Jurkat, Clone E6-1 (cell line): ENCODE measurements around the gene EPB41L4B.
"Not testable (repeated sequence)": the region's sequence is repeated elsewhere in the genome, so short reads cannot be mapped to it uniquely, and the experiment has no call there.

Experiments
- DNase-seq: peaks from one replicate; pipeline ENCODE4 v3.0.0-alpha.2; 2011; ENCODE audit warnings: low read depth, low spot score
- H3K4me3 ChIP-seq: 2 replicates; pipeline ENCODE4 v1.5.1; 2011; ENCODE audit warnings: mild to moderate bottlenecking, low read length, control low read depth, moderate library complexity

EPB41L4B gene

DNA sequence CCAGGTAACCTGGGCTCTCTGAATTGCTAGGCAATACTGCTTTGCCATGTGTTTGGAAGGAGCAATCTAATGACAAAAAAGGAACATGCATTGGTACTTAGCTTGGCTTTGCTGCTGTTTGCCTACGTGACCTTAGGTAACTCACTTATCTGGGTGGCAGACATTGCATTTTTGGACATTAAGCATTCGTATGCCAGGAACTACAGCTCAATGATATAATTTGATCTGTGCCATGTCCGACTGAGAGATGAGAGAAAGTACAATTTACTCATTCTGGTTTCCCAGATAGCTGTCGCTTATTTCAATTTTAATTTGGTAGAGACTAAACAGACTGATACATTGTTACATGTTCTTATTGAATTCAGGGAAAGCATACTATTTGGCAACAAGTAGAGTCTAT lies 90.6 kb downstream of the EPB41L4B start:
- no peak overlapping the region for H3K4me3 ChIP-seq
- DNase-seq = no peak

DNA sequence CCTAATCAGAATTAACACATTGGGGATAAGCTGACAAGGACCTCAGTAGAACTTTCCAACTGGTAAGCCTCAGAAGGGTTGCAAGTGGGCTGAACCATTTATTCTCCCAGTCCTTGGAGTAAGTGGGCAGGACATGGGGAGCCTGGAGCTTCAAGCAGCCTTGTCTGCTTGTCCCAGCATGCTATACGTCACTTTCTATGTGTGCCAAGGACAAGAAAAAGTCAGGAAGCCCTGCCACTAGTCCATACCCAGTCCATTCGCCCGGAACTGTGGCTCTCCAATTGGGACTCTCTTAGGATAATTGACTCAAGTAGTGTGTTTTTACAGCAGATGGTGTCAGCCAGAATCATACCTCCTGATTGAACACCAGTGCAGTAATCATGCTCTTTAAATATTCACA lies 91.2 kb downstream of the EPB41L4B start:
- H3K4me3 ChIP-seq = no peak overlapping the region
- DNase-seq = no peak

GRCh38 chr9:109228093-109228642 lies 92.7 kb downstream of the EPB41L4B start:
- no peak overlapping the region for H3K4me3 ChIP-seq
- no peak for DNase-seq

GRCh38 chr9:109225629-109226028 lies 95.2 kb downstream of the EPB41L4B start:
- no peak for DNase-seq

GRCh38 chr9:109224751-109225150 lies 96.1 kb downstream of the EPB41L4B start:
- H3K4me3 ChIP-seq = no peak overlapping the region
- no peak for DNase-seq

More at GRCh38 chr9:109225629-109226028, 95.2 kb downstream of the EPB41L4B start:
- H3K4me3 ChIP-seq = no peak overlapping the region

GRCh38 chr9:109218242-109218641 lies 102.6 kb downstream of the EPB41L4B start:
- H3K4me3 ChIP-seq = not testable (repeated sequence)

GRCh38 chr9:109214414-109214813 lies 106.4 kb downstream of the EPB41L4B start:
- no peak for DNase-seq
- no peak overlapping the region for H3K4me3 ChIP-seq

More at GRCh38 chr9:109218242-109218641, 102.6 kb downstream of the EPB41L4B start:
- not testable (repeated sequence) for DNase-seq

GRCh38 chr9:109213285-109214121 lies 107.4 kb downstream of the EPB41L4B start:
- no peak for DNase-seq
- H3K4me3 ChIP-seq = no peak overlapping the region

GRCh38 chr9:109212768-109213167 lies 108.1 kb downstream of the EPB41L4B start:
- no peak for DNase-seq
- H3K4me3 ChIP-seq = no peak overlapping the region

DNA sequence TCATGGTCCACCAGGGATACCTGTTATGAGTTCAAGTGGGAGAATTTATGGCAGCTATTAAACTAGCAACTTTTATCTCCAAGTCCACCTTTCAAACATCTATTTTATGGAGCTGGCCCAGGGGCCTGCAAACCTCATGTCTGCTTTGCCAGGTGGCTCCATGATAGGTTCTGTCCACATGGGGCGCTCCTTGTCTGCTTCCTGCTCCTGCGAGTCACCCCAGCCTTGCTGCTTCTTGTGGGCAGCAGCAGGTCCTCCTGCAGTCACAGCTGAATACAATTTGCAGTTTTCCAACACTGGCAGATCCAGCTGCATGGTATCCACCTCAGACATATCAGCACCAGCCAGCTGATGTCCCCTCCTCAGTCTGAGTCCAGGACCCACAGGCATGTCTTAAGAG lies 114.2 kb downstream of the EPB41L4B start:
- H3K4me3 ChIP-seq = no peak overlapping the region
- DNase-seq = peak; percentile 34

- no peak overlapping the region for H3K4me3 ChIP-seq
- DNase-seq = no peak
These were observed 115.3 kb downstream of the EPB41L4B start for GRCh38 chr9:109205526-109205925.

DNA sequence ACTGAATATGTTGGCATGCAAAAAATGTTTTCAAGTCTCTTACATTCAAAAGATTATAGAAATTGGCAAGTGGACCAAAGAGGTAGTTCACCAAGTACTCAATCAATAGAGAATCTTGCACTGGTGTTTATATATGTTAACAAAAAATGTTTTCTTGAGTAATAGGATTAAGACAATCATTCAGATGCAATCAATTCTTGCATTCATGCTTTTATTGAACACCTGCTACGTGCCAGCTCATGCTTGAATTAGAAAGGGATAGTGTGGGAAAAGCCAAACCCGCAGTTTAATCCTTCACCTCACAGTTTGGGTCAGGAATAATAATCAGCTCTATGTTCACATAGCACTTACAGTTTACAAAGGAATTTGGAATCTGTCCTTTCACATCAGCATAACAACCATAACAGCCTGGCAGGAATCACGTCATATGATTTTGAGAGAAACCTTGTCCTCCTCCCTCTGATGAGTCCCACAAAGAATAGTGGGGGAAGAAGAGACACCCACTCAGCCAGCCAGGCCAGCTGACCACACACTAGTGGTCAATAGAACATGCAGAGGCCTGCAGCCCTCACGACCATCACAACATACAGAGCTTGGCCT lies 117.0 kb downstream of the EPB41L4B start:
- H3K4me3 ChIP-seq = no peak overlapping the region
- DNase-seq = no peak

GRCh38 chr9:109199676-109200075 lies 121.2 kb downstream of the EPB41L4B start:
- H3K4me3 ChIP-seq = no peak overlapping the region
- no peak for DNase-seq

GRCh38 chr9:109198736-109199382 lies 122.0 kb downstream of the EPB41L4B start:
- DNase-seq = no peak
- H3K4me3 ChIP-seq = no peak overlapping the region

DNA sequence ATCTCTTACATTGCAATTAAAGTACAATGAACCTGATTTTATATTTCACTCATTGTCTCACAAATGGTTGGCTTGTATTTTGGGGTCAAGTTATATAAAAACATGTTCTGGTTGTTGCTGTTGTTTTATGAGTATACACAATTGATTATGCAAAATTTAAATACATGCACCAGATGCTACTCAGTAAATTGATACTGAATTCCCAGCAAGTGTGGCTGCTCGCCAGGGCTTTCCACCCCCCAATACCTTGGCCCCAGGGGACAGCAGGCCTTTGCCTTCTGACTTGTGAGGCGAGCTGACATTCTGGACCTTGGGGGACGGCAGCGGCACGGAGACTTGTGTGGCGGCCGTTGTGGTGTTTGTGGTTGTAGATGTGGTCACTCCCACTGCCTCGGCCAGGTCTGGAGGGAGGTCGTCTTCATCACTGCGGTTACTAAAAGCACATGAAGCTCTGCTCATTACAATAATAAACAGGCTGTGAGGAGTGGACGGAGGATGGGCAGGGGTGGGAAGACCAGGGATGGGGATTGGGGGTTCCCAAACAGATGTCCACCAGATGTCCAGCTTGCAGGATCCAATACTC lies 126.8 kb downstream of the EPB41L4B start:
- H3K4me3 ChIP-seq = no peak overlapping the region
- no peak for DNase-seq

- no peak for DNase-seq
- no peak overlapping the region for H3K4me3 ChIP-seq
These were observed 128.0 kb downstream of the EPB41L4B start for GRCh38 chr9:109192732-109193361.

- no peak overlapping the region for H3K4me3 ChIP-seq
- DNase-seq = no peak
These were observed 129.1 kb downstream of the EPB41L4B start for GRCh38 chr9:109191746-109192145.

GRCh38 chr9:109190151-109190550 lies 130.7 kb downstream of the EPB41L4B start:
- DNase-seq = no peak
- no peak overlapping the region for H3K4me3 ChIP-seq

DNA sequence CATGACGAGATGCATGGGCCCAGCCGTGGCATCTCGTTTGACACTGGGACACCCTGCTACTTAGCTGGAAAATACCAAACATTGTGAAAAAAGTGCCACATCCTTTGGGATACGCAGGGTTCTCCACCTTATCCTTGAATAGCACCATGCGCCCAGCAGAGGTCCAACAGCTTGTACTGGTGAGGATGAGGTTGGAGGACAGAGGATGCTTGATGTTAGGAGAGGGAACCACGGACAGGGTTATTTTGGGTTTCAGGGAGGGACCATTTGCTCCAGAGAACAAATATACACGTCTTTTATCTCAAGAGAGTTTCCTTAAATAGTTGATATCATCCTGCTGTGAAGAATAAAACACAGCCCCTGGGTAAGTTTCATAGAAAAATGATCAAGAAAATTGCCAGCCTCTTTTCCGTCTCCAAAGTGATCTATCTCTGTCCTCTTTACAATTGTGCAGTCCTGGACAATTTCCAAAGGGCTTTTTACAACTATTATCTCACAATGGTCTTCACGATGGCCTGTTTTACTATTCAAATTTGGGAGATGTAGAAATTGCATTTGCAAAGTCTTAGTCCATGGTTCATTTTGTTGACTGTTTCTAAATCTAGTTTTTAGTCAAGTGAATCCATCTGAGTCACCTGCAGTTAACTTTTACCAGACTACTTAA lies 133.9 kb downstream of the EPB41L4B start:
- H3K4me3 ChIP-seq = no peak overlapping the region
- no peak for DNase-seq
